HL-60/S4 treated with phorbol 12-myristate 13-acetate at 8.2 ng/mL for 4 days and 3 days (cell line): ENCODE data around the gene S100A8.

Experiments used
- in situ Hi-C: fragments of 300-500 bp; cut with MboI; formaldehyde crosslinking; loops from 2 replicates; pipeline ENCODE4 v1.15.0; 2022; ENCODE audit warnings: low sequenced_read_pairs

Gene S100A8

DNA sequence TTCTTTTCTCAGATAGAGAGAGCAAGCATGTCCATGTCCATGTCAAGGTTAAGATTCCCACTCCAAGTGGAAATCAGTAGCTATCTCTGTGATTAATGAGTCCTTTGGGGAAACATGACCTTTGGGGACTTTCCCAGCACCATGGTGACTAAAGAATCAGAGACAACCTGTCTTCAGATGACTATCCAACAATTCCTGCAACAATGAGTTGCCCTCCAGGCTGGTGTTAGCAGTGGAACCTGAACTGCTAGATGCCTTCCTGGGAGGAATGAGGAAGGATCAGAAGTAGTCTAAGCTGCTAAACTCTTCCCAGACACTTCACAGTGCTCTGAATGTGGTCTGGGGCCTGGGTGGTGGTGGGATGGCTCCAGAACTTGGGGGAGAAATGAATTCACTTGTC is 26.7 kb downstream of the S100A8 start:
- in situ Hi-C loops: no loop called here

DNA sequence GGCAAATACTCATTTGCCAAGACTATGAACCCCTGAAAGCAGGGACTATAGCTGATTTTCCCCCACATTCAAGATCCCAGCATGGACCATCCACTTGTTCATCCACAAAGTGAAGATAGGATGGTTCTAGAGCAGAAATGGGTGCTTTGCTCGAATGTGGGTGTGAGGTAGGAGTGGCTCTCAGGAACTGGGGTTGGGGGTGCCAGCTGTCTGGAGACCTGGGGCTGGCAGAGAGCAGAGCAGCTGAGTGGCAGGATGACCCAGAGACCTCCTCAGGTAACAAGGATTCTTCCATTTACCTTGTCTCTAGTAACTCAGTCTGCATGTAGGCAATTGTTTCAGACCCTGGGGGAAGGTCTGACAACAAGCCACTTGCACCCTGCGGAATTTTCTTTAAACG is 27.2 kb downstream of the S100A8 start:
- in situ Hi-C loops: no loop called here

DNA sequence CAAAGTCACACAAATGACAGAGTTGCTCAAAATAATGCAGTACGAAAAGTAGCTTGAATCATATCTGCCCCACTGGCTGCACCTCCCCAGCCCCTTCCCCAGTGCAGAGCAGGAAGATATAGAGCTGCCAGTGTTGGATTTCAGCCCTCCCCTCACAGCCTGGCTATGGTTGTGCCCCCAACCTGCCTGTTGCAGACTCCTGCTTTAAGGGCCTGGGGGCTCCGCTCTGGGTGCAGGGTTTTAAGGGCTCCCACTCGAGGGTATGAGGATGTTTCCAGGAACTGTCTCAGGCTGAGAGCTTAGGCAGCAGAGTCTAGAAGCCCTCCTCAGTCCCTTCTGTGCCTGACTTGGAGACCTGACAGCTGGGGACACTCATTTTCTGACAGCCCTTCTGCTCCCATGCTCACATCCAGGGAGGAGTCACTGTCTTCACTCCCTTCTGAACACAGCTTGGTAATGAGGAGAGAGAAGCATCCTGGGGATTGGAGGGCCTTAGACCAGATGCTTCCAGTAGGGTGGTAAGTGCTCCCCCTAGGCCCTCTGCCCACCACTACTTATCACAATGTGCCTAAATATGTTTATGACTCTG is 28.6 kb downstream of the S100A8 start:
- in situ Hi-C loops: no loop called here

DNA sequence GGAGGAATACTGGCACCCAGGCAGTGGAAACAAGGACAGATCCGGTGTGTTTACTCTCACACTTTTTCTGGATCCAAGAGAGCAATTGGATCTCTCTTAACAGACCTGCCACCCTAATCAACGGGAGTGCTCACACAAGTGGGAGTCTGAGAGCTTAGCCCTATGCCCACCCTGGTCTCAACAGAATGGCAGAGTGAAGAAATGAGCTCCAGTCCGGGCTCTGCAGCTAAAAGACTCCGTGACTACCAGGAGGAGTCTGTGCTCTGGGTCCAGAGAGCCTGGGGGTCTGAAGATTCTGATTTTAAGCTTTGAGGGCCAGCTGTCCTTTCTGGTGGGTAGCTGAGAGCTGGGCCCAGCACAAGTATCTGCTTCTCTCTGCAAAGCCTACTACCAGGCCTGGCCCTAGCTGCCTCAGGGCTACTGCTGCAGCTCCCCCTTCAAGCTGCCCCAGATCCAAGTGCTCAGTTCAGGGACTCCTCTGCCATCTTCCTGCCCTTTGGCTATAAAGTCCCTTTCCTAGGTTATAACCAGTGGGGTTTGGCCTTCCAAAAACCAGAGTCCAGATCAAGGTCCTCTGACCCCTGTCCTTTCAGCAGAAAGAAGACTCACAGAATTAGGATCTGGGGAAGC is 29.3 kb downstream of the S100A8 start:
- in situ Hi-C loops: no loop called here

DNA sequence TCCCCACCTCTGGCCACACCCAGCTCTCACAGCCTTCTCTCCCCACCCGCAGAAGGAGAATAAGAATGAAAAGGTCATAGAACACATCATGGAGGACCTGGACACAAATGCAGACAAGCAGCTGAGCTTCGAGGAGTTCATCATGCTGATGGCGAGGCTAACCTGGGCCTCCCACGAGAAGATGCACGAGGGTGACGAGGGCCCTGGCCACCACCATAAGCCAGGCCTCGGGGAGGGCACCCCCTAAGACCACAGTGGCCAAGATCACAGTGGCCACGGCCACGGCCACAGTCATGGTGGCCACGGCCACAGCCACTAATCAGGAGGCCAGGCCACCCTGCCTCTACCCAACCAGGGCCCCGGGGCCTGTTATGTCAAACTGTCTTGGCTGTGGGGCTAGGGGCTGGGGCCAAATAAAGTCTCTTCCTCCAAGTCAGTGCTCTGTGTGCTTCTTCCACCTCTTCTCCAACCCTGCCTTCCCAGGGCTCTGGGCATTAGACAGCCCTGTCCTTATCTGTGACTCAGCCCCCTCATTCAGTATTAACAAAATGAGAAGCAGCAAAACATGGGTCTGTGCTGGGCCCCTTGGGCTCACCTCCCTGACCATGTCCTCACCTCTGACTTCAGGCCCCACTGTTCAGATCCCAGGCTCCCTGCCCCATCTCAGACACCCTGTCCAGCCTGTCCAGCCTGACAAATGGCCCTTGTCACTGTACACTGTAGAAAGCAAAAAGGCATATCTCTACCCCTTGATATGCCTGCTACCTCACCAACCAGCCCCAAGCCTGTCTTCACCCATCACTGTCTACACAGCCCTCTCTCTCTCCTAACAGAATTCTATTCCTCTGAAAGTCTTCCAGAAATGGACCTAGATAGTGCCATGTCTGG is 30.0 kb downstream of the S100A8 start:
- in situ Hi-C loops: no loop called here

DNA sequence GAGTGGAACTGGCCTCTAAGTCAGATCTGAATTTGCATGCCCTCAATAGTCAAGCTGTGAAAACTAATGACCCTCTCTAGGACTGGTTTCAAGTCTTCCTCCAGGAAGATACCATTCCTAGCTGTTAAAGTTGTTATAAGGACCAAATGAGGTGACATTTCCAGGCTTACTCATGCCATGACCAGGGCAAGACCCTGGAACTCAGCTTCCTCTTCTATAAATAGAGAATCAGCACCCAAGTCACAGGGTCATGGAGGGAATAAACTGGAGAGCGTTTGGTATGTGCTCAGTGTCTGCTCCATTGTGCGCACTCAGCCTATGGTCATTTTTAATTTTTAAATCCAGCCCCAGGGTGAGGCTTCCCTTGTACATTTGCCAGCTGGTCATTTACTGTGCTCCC is 30.7 kb downstream of the S100A8 start:
- in situ Hi-C loops: no loop called here

DNA sequence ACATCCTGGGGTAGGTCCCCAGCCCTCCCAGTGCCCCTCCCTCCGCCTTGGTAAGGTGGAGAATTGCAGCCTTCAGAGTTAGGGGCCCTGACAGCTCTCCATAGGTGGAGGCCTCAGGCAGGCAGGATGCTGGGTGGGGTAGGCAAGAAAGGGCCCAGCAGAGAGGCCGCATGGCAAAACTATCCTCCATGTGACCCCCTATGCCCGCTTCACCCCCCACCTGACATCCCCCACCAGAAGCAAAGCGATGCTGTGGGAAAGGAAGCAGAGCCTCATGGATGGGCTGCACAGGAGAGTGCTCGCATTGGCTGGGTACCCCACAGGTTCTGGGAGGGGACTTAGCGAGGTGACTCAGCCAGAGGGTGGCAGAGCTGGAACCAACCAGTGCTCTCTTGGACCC is 31.6 kb downstream of the S100A8 start:
- in situ Hi-C loops: no loop called here

DNA sequence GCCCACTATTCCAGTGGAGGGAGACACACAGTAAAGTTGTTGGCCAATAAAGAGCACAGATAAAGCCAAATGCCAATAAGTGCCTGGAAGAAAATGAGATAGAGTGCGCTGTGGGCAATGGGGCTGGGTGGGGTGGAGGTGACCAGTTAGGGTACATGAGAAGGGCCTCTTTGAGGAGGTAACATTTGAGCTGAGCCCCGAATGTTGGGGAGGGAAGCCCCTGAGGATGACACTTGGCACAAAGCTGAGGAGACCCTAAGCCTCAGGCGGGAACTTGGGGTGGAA is 32.2 kb downstream of the S100A8 start:
- in situ Hi-C loops: no loop called here

DNA sequence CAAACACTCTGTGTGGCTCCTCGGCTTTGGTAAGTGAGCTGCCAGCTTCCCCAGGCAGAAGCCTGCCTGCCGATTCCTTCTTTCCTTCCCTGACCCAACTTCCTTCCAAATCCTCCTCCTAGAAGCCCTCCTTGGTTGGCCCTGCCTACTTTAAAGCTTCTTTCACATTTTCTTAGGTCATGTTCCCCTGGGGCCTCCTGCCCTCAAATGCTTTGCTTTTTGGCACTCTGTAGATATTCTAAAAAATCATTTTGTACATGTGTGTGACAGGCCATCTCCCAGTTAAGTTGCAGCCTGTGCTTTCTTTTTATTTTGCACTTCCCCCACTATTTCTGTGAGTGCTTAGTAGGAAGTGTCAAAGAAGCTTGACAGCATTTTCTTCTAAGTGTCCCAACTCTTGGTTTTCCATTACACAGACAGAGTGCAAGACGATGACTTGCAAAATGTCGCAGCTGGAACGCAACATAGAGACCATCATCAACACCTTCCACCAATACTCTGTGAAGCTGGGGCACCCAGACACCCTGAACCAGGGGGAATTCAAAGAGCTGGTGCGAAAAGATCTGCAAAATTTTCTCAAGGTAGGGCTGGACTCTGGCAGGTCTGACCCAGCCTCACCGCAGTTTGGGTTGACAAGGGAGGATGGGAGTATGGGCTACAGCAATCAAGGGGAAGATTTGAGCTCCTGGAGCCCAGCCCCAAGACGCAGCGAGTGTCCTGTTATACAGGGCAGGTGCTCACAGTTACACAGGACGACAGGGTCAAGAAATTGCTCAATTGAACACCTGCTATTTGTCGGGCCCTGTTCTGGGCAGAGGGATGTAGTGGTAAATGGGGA is 32.8 kb downstream of the S100A8 start, which contains the start of gene S100A9:
S100A9 (plus strand) TSS at position 2 of the 838 bp plus-strand sequence; CDS start at position 432, 430 bp downstream.
- in situ Hi-C loops: no loop called here

DNA sequence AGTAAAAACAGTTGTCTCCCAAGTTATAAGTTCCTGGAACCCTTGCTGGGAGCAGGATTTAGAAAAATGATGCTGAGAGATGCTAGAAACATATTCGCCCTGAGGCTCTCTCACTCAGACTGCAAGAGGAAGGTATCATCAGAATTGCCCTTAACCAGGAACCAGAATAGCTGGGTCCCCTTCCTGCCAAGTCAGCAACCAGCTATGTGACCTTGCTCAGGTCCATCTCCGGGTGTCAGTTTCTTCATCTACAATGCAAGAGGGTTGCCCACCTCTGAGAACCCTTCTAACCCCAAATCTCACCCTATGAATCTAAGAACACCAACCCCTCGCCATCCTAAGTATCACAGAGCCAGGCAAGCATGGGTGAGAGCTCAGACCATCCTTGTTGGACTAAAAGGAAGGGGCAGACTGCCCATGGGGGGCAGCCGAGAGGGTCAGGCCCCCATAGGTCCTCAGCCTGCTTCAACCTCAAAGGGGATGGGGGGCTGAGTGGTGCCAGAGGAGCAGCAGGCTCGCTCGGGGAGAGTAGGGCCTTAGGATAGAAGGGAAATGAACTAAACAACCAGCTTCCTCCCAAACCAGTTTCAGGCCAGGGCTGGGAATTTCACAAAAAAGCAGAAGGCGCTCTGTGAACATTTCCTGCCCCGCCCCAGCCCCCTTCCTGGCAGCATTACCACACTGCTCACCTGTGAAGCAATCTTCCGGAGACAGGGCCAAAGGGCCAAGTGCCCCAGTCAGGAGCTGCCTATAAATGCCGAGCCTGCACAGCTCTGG is 33.6 kb downstream of the S100A8 start:
- in situ Hi-C loops: no loop called here

DNA sequence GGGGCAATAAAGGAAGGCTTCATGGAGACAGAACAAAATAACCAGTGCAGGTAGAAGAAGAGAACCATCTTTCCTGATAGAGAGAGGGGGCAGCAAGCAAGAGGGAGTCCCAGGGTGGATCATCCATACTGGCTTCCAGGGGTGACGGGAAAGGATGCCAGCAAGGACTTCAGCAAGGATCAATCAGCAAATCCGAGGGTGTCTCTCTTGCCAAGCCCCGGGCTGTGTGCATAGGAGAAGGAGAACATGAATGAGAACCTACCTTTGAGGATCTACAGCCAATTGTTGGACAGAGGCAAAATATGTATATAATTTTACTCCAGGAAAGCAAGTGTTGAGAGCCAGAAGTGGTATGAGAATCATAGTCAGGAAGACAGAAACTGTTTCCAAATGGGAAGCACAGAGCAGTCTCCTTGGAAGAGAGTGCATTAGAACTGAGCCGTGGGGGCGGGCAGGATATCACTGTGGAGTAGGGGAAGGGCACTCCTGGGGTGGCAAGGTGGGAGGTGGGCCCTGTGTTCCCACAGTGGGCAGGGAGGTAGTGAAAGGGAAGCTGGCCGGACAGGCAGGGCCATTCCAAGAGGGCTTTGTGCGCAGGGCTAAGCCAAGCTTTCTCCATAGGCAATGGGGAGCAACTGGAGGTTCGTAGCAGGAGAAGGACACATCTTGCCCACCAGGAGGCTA is 34.3 kb downstream of the S100A8 start:
- in situ Hi-C loops: no loop called here

DNA sequence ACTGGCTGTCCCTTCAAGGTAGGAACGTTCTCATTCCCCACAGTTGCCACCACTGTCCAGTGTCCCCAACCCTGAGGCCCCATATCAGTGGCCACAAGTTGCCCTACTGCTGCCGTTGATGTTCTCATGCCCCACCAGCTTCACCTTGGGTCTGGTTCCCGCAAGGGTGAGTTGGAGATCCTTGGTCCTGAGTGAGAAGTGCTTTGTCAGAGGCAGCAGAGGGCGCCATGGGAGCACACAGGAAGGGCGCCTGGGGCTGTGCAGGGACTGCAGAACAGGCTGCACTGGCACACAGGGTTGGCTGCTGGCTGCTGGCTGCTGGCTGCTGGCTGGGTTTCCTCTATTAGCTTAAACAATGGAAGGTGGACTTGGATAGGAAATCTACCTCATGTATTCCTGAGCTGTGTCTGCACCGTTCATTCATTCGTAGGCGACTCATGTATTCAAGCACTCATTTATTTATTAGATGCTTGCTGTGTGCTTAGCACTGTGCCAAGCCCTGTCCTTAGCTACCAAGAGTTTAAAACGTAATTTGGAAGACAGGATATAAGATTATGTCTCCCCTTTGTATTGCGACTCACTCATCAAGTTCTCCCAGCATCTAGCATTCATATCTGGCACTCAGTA is 35.3 kb downstream of the S100A8 start:
- in situ Hi-C loops: no loop called here

DNA sequence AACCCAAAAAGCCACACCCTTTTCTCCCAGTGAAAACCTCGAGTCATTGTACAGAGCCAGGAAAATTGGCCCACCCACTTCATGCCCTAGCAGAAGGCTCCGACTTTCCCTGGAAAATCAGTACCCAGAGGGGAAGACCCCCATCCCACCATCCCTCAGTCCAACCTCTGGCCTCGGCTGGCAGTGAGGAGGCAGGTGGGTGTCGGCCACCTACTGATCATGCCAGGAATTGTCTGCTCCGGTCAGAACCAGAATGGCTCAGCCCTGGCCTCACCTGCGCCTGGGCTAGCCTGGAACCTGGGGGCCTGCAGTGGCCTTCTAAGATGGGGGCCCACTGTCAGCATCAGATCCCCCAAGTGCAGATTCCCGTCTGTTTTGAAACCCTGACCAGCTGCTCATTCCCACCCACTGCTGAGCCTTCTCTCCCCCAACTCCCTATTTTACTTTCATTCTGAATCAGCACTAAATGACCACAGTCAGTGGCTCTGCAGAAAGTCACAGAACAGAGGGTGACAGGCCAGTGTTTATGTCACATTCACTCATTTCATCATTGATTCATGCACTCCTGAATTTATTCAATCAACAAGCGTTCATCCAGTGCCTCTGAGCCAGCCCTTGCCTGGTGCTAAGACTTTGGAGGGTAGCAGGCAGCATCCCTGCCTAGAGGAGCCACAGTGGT is 36.2 kb downstream of the S100A8 start:
- in situ Hi-C loops: no loop called here

DNA sequence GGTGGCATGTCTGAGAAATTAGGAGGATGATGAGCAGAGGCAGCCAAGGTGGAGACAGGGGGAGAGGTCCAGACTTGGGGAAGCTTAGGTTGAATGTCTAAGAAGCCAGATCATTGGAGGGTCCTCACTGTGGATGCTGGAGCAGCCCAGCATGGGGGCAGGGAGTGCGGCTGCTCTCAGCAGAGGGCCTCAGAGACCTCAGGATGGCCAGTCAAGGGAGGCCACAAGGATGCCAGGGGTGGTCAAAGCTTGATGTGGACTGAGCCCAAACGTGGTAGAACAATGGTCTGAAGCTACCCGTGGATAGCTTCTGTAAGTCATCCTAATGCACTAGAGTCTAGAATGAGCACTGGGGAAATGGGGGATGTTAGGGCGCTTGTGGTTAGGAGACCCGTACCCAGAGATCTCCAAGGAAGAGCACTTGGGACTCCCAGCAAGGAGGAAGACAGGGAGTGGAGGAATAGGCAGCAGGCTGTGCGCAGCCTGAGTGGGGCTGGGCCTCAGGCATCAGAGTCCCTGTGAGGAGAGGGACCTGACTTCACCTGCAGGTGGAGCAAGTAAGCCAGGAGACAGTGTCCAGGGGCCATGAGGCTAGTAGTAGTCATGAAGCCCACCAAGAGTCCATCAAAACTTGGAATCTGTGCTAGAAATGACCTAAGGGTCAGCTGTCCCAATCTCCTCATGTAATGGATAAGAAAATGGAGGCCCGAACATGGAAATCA is 37.5 kb downstream of the S100A8 start:
- in situ Hi-C loops: no loop called here

DNA sequence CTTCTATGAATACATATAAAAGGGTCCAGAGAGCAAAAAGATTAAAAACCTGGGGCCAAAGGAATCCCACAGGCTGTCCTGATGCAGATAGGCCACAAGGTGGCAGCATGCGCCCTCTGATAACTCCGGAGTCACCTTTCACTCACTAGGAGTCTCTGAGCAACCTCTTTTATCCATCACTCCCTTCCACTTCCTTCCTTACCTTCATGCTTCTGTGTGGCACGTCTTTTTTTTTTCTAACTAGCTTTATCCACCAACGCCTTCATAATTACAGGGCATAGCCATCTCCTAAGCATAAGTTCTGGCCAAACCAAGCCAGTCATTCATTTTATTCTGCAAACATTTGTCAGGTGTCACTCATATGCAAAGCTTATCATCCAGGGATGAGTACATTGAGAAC is 38.4 kb downstream of the S100A8 start:
- in situ Hi-C loops: no loop called here

DNA sequence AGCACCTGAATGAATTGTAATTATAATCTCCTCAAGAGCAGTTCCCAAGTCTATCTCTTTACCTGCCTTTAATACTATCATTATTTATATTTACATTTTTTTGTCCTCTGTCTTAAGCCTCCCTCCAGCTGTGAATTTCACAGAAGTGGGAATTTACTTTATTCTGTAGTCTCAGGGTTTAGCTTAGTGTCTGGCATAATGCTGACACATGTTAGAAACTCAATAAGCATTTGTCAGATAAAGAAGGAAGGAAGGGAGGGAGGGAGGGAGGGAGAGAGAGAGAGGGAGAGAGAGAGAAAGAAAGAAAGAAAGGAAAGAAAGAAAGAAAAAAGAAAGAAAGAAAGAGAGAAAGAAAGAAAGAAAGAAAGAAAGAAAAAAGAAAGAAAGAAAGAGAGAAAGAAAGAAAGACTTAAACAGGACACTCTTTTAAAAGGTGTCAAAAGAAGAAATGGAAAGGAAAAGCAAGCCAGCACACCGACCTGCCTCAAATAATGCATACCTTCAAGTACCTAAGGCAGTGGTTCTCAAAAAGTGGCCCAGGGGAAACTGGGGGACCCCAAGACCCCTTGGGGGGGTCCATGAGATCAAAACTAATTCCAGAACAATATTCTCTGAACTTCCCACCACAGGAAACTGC is 40.4 kb downstream of the S100A8 start:
- in situ Hi-C loops: no loop called here

DNA sequence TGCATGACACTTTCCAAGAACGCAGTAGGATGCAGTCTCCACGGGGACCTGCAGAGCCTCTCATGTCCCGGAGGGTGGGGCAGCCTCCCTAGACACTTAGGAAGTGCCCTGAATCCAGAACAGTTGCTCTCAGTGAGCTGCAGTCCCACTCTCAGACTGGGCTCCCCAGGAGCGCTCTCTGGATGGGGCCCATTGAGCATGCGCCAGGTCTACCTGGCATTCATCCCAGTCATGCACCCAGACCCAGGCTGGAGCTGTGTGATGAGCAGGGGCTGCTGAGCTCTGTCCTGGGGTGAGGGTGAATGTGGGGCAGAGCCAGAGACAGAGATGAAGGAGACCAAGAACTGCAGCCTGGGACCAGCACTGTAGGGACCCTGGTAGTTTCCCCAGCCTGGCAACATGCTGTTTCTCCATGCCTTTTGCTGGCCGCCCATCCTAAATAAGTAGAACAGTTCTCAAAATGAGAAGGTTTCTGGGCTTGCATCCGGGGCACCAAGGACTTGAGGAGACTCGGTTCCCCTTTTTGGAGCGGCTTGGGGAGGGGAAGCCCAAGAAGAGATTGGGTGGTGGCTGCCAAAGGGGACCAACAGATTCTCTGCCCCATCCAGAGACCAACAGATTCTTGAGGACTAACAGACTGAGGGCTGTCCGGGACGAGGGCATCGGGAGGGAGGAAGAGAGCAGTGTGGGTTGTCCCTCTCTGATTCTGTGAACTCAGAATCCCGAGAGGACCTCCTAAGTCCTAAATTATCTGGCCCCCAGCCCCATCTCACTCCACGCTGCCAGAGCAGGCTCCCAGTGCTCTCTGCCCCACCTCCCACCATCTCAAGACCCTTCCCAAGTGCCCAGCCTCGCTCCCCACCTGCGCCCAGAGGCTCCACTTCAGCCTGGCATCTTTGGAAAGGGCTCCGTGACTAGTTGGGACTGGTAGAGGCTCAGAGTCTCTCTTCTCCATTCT is 41.2 kb downstream of the S100A8 start:
- in situ Hi-C loops: loop anchor here (10.0 kb wide), 1 partner anchor 155 kb away; no protein-coding TSS in a partner anchor
